Measurements from ENCODE around the gene PTGS1. TPM values are rescaled to one million over a fixed set of nuclear protein-coding genes. Genes with fewer than 3 reads are reported as not detected.
"Not testable (repeated sequence)": the region's sequence is repeated elsewhere in the genome, so short reads cannot be mapped to it uniquely, and the experiment has no call there.

Gene PTGS1
- polyA plus RNA-seq (0.17 TPM in 1 of 2 replicates, not detected in the other), polyA minus RNA-seq (not detected in 2 replicates)

GRCh38 chr9:122370869-122371755 lies at the start of gene PTGS1:
PTGS1 (plus strand) TSS chr9:122371024; CDS start chr9:122371085, 61 bp downstream.
- no peaks in the 10 kb centered on the region for H3K9me3 ChIP-seq (ENCODE audit: low read length)
- no peak within 1 kb of the TSS for H3K27ac ChIP-seq (ENCODE audit: low read length)
- H4K20me1 ChIP-seq (ENCODE audit: insufficient read depth), result no peaks in the 10 kb centered on the region
- no peaks in the 10 kb centered on the region for H3K79me2 ChIP-seq (replicated peaks; ENCODE audit: insufficient read depth, low read length)
- no peak within 1 kb of the TSS for H3K4me3 ChIP-seq (ENCODE audit: low read length)
- no peaks in the 10 kb centered on the region for H3K36me3 ChIP-seq (ENCODE audit: insufficient read depth, low read length)
- H3F3A ChIP-seq (ENCODE audit: insufficient read depth, low read length, poor library complexity, severe bottlenecking), result no peaks in the 10 kb centered on the region
- TF ChIP-seq SMC3 (conservative IDR thresholded peaks at IDR 0.05; ENCODE audit: poor library complexity) (no peak), TAF1 (IDR thresholded peaks at IDR 0.05; ENCODE audit: low read depth) (no peak)
- no peak within 1 kb of the TSS for H3K4me2 ChIP-seq (ENCODE audit: low read length)
- no peak within 1 kb of the TSS for H2AFZ ChIP-seq (ENCODE audit: low read depth, low read length)
- H3K9me2 ChIP-seq (ENCODE audit: insufficient read depth, low read length), result no peaks in the 10 kb centered on the region
- H3K27me3 ChIP-seq (ENCODE audit: insufficient read depth, low read depth, low read length), result peaks cover 20% of the 10 kb centered on the region
- H3K9ac ChIP-seq (ENCODE audit: low read length), result no peak within 1 kb of the TSS

GRCh38 chr9:122322553-122322952 lies 48.3 kb upstream of the PTGS1 start:
- Histone ChIP-seq H3K4me2 (ENCODE audit: low read length) (no peak overlapping the region), H3K9ac (ENCODE audit: low read length) (no peak overlapping the region), H3K27ac (ENCODE audit: low read length) (no peak overlapping the region), H3K4me3 (ENCODE audit: low read length) (no peak overlapping the region), H3K9me2 (ENCODE audit: insufficient read depth, low read length) (no peaks in the 10 kb centered on the region), H3K9me3 (ENCODE audit: low read length) (no peaks in the 10 kb centered on the region), H3F3A (ENCODE audit: insufficient read depth, low read length, poor library complexity, severe bottlenecking) (no peaks in the 10 kb centered on the region), H3K36me3 (ENCODE audit: insufficient read depth, low read length) (no peaks in the 10 kb centered on the region), H3K27me3 (ENCODE audit: insufficient read depth, low read depth, low read length) (no peaks in the 10 kb centered on the region), H3K79me2 (replicated peaks; ENCODE audit: insufficient read depth, low read length) (no peaks in the 10 kb centered on the region), H4K20me1 (ENCODE audit: insufficient read depth) (no peaks in the 10 kb centered on the region), H2AFZ (ENCODE audit: low read depth, low read length) (no peak overlapping the region)
- TF ChIP-seq POLR2AphosphoS5 (IDR thresholded peaks at IDR 0.05), result no peak

- H4K20me1 ChIP-seq (ENCODE audit: insufficient read depth); H3K79me2 ChIP-seq (replicated peaks; ENCODE audit: insufficient read depth, low read length); H3K9me3 ChIP-seq (ENCODE audit: low read length); H3K9me2 ChIP-seq (ENCODE audit: insufficient read depth, low read length); H3K9ac ChIP-seq (ENCODE audit: low read length); H3K4me2 ChIP-seq (ENCODE audit: low read length); H2AFZ ChIP-seq (ENCODE audit: low read depth, low read length); H3F3A ChIP-seq (ENCODE audit: insufficient read depth, low read length, poor library complexity, severe bottlenecking); H3K36me3 ChIP-seq (ENCODE audit: insufficient read depth, low read length); H3K27ac ChIP-seq (ENCODE audit: low read length); H3K4me3 ChIP-seq (ENCODE audit: low read length); H3K27me3 ChIP-seq (ENCODE audit: insufficient read depth, low read depth, low read length): not testable (repeated sequence)
Observed at GRCh38 chr9:122324665-122325064, 46.2 kb upstream of the PTGS1 start.

- no peaks in the 10 kb centered on the region for H3K79me2 ChIP-seq (replicated peaks; ENCODE audit: insufficient read depth, low read length)
- H3K9me3 ChIP-seq (ENCODE audit: low read length), result no peaks in the 10 kb centered on the region
- H3K36me3 ChIP-seq (ENCODE audit: insufficient read depth, low read length), result no peaks in the 10 kb centered on the region
- no peak overlapping the region for H3K4me2 ChIP-seq (ENCODE audit: low read length)
- H3K27me3 ChIP-seq (ENCODE audit: insufficient read depth, low read depth, low read length), result no peaks in the 10 kb centered on the region
- no peak overlapping the region for H3K27ac ChIP-seq (ENCODE audit: low read length)
- H3F3A ChIP-seq (ENCODE audit: insufficient read depth, low read length, poor library complexity, severe bottlenecking), result no peaks in the 10 kb centered on the region
- H4K20me1 ChIP-seq (ENCODE audit: insufficient read depth), result no peaks in the 10 kb centered on the region
- H3K9ac ChIP-seq (ENCODE audit: low read length), result no peak overlapping the region
- H3K4me3 ChIP-seq (ENCODE audit: low read length), result no peak overlapping the region
- H3K9me2 ChIP-seq (ENCODE audit: insufficient read depth, low read length), result no peaks in the 10 kb centered on the region
- no peak overlapping the region for H2AFZ ChIP-seq (ENCODE audit: low read depth, low read length)
- TF ChIP-seq REST (IDR thresholded peaks at IDR 0.05; ENCODE audit: borderline replicate concordance) (no peak), EP300 (conservative IDR thresholded peaks at IDR 0.05; ENCODE audit: poor library complexity, severe bottlenecking) (peak; percentile 57)
Observed at GRCh38 chr9:122325124-122325523, 45.7 kb upstream of the PTGS1 start.
